Heart left ventricle (tissue), 16 donors: Measurements from ENCODE around the gene ANKRD44. TPM values are rescaled to one million over a fixed set of nuclear protein-coding genes. Genes with fewer than 3 reads are reported as not detected.

Source experiments
- ATAC-seq, 4 donors: fragments of 200-7000 bp; cut with Tn5 transposase; one replicate each; pipeline ENCODE4 v1.9.1; 2020 to 2022; ENCODE audit warnings: moderate library complexity in 4 of 4, mild to moderate bottlenecking in 3 of 4, moderate number of reproducible peaks in 1 of 4
- DNase-seq, 5 donors: peaks; one replicate each; pipeline ENCODE4 v3.0.0-alpha.2; 2020
- H3K27ac ChIP-seq, 12 donors: fragments of 200-600 bp; sonication (generic) in 4 of 12; one replicate each; pipeline versions ENCODE4 v1.5.0 to v1.8.0; 2016 to 2022; ENCODE audit warnings: mild to moderate bottlenecking in 2 of 12
- H3K27me3 ChIP-seq, 9 donors: fragments of 200-600 bp; sonication (generic) in 2 of 9; one replicate each; pipeline versions ENCODE4 v1.5.1 to v1.8.0; 2016 to 2022; ENCODE audit warnings: mild to moderate bottlenecking in 3 of 9
- H3K36me3 ChIP-seq, 9 donors: fragments of 200-600 bp; sonication (generic) in 2 of 9; one replicate each; pipeline versions ENCODE4 v1.5.0 to v1.8.0; 2018 to 2022; ENCODE audit warnings: mild to moderate bottlenecking in 2 of 9
- H3K4me1 ChIP-seq, 12 donors: fragments of 200-600 bp; sonication (generic) in 4 of 12; one replicate each; pipeline versions ENCODE4 v1.5.0 to v1.8.0; 2016 to 2022; ENCODE audit warnings: mild to moderate bottlenecking in 3 of 12
- H3K4me3 ChIP-seq, 12 donors: fragments of 200-600 bp; sonication (generic) in 4 of 12; one replicate each; pipeline versions ENCODE4 v1.5.0 to v1.8.0; 2017 to 2022; ENCODE audit warnings: mild to moderate bottlenecking in 9 of 12, moderate library complexity in 4 of 12
- H3K9me3 ChIP-seq, 12 donors: fragments of 200-600 bp; sonication (generic) in 4 of 12; one replicate each; pipeline versions ENCODE4 v1.5.0 to v1.8.0; 2016 to 2022; ENCODE audit warnings: mild to moderate bottlenecking in 1 of 12
- POLR2A ChIP-seq, 2 donors: fragments of 450-650 bp; IDR thresholded peaks; one replicate each; pipeline ENCODE4 v1.6.1; 2017; ENCODE audit warnings: antibody characterized with exemption in 2 of 2, mild to moderate bottlenecking in 2 of 2, moderate library complexity in 2 of 2
- WGBS, 4 donors: extraction: QIAGEN DNeasy Blood & Tissue Kit in 2 of 4; methylation state at CpG; one replicate each; pipeline versions ENCODE4 v1.1.5 to v1.1.7; 2013 to 2018; 5-methylcytosine and 5-hydroxymethylcytosine counted together
- intact Hi-C, 10 donors: fragments of 100-400 bp; cut with DNase I; formaldehyde crosslinking; loops; one replicate each; pipeline versions ENCODE4 v1.11.1 to v1.14.2; 2022
- polyA plus RNA-seq, 2 donors: library from polyadenylated mRNA; stranded (reverse); fragments of 200-250 nt; gene quantifications; one replicate each; pipeline ENCODE4 v1.2.3, GENCODE V29; 2013
- total RNA-seq, 9 donors: library from RNA; depleted of rRNA in 2 of 9; stranded (reverse); fragments of >200 nt in 2 of 9; fragmentation: NEBNext Ultra II Directional in 3 of 9; extraction: Animal tissue kit (Norgen Biotek cat#: 25700) in 3 of 9; gene quantifications; one replicate each; pipeline versions ENCODE4 v1.1.0 to v1.2.4, GENCODE V29; 2016 to 2023
- TF ChIP-seq, protein P1 (sequence below), 12 donors: fragments of 200-600 bp; sonication (generic) in 4 of 12; IDR thresholded peaks; one replicate each; pipeline versions ENCODE4 v1.5.0 to v1.8.0; 2018 to 2022; ENCODE audit warnings: antibody characterized with exemption in 12 of 12, mild to moderate bottlenecking in 5 of 12
- donor health status: ischemic (EF 13 %, LVEDD 7.1; RV severe dilation, severe dysfunction).
- donor health status: healthy with polysubstance abuse.
- donor health status: DM: no; HTN: yes; CAD: no.
- donor health status: DM: no; HTN: no; CAD: no.
- donor health status: ischemic (EF 25% LVEDD 6.9; RV normal size, moderate dysfunction).
- donor health status: ischemic (EF 25% LVEDD 5.7; RV mildly dilated, moderate dysfunction).
- donor health status: healthy.
- donor health status: DM: yes; HTN: yes; CAD: no.
- donor health status: ischemic (EF 35%, LVEDD 5.7; RV mildly dilated, moderate dysfunction).
- donor health status: nonischemic (EF 11% LVEDD 7.7; RV severe dilation, severe dysfunction).
- donor health status: DM: yes; HTN: yes; CAD: no.
- donor health status: PGD.
- donor health status: ischemic (EF 29% LVEDD 5.4; RV normal size, mild dysfunction).
- donor health status: nonischemic (EF 23%, LVEDD 6.1; RV moderate dilation, normal function).

Gene ANKRD44
- total and polyA plus RNA-seq, 11 donors = 2.4 to 30.6 (median 8.4) TPM

DNA sequence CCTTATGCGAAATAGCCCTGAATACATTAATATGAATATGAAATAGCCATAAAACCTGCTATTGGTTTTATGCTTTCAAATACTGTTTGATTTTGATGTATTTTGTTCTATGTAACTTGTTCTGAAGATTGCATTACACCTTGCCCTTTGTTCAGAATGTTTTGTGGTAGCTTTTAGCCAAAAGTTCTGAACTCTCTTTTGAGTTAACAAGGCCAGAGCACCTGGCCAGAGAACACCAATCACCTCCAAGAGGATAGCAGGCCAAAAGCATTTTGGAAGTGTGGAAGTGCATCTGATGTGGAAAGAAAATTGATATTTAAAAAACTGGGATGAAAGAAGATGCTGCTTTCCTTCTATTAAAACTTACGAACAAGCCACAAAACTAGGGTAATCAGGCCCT lies 297.5 kb downstream of the ANKRD44 start:
- Histone ChIP-seq H3K9me3 (no peaks in the 10 kb centered on the region), H3K27ac (no peak overlapping the region), H3K4me3 (no peak overlapping the region), H3K27me3 (no peaks in the 10 kb centered on the region), H3K4me1 (peaks cover 0 to 9% (median 0%) of the 10 kb centered on the region in 12 donors), H3K36me3 (peaks cover 0 to 48% (median 0%) of the 10 kb centered on the region in 9 donors)
- ATAC-seq = no peak
- no peak for DNase-seq
- TF ChIP-seq POLR2A (IDR thresholded peaks at IDR 0.05) = no peak
- TF ChIP-seq, protein P1, sequence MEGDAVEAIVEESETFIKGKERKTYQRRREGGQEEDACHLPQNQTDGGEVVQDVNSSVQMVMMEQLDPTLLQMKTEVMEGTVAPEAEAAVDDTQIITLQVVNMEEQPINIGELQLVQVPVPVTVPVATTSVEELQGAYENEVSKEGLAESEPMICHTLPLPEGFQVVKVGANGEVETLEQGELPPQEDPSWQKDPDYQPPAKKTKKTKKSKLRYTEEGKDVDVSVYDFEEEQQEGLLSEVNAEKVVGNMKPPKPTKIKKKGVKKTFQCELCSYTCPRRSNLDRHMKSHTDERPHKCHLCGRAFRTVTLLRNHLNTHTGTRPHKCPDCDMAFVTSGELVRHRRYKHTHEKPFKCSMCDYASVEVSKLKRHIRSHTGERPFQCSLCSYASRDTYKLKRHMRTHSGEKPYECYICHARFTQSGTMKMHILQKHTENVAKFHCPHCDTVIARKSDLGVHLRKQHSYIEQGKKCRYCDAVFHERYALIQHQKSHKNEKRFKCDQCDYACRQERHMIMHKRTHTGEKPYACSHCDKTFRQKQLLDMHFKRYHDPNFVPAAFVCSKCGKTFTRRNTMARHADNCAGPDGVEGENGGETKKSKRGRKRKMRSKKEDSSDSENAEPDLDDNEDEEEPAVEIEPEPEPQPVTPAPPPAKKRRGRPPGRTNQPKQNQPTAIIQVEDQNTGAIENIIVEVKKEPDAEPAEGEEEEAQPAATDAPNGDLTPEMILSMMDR (IDR thresholded peaks at IDR 0.05) = no peak
- 94 to 98% (median 96%) methylated on average over 2 of the region's 2 CpGs for WGBS, 4 donors
- intact Hi-C loops = loop anchor here in 9 of 10 donors (2.0 to 10.0 kb wide), 9 partner anchors 92 to 364 kb away; partner anchors contain the start of gene ANKRD44 (in 4 of the 9)

DNA sequence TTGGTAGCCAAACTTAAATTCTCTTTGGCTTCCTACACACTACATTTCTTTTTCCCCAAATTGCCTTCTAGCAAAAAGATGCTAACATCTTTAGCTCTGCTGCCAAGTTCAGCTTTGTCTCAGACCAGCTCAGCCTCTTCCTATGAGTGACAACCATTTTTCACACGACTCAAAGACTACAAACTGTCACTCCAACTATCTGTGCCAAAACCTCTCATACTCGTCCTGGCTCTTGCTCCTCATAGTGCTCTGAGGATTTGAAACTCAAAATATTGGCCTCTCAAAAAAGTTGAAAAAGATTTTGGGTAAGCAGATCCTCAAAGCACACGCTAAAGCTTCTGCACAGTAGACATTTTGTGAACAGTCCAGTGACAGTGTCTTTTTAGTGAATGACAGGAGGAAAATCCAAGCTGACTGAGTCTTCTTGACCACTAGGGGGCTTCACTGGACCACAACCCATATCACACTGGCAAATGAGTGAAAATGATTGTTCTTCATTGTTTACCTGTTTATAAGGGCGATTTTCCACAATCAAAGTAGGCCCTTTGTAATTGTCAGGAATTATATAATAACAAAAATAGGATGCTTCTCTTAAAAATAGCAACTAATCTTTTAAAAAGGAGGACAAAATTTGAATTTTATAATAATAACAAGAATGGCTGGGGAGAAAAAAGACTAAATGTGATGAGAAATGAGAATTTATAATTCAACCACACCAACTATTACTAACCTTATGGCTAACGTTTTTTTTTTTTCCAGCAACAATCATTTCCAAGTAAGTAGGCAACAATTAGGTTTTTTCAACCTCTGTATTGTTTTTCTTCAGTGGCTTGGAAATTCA lies 298.6 kb downstream of the ANKRD44 start:
- Histone ChIP-seq H3K27me3 (no peaks in the 10 kb centered on the region), H3K4me3 (no peak overlapping the region), H3K36me3 (peaks cover 0 to 59% (median 3%) of the 10 kb centered on the region in 9 donors), H3K9me3 (no peaks in the 10 kb centered on the region), H3K27ac (no peak overlapping the region), H3K4me1 (peaks cover 0 to 9% (median 0%) of the 10 kb centered on the region in 12 donors)
- WGBS, 4 donors = 20 to 25% (median 21%) methylated on average over 5 of the region's 5 CpGs
- ATAC-seq (peak in 3 of 4 donors; percentile 66 to 73 (median 72)), DNase-seq (peak in 1 of 5 donors; percentile 22)
- TF ChIP-seq, protein P1 (IDR thresholded peaks at IDR 0.05) = peak; percentile 64 to 91 (median 82)
- no peak for TF ChIP-seq POLR2A (IDR thresholded peaks at IDR 0.05)
- intact Hi-C loops = loop anchor here in 9 of 10 donors (1.0 to 10.0 kb wide), 12 partner anchors 93 to 365 kb away; partner anchors contain the start of gene ANKRD44 (in 5 of the 9)

DNA sequence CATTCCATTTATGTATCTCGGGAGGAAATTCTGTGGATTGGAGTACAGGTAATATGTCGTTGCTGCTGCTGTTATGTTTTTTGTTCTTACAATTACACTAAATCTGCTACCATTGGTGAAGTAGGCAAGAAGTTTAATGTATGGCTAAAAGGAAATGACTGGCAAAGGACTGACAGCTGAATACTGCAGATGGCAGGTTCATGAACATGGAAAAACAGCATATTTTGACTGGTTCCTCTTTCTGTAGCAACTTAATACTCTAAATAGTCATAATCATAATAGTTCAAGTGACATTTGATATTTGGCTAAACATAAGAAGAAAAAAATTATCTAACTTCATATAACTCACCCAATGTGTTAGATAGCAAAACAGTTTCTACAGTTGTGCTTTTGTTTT lies 299.6 kb downstream of the ANKRD44 start:
- no peak overlapping the region for H3K27ac ChIP-seq
- H3K4me1 ChIP-seq = peaks cover 0 to 9% (median 0%) of the 10 kb centered on the region in 12 donors
- no peaks in the 10 kb centered on the region for H3K27me3 ChIP-seq
- intact Hi-C loops = loop anchor here in 9 of 10 donors (2.0 to 10.0 kb wide), 10 partner anchors 94 to 366 kb away; partner anchors contain the start of gene ANKRD44 (in 4 of the 9)
- no peak for TF ChIP-seq POLR2A (IDR thresholded peaks at IDR 0.05)
- TF ChIP-seq, protein P1 (IDR thresholded peaks at IDR 0.05) = no peak
- 88 to 95% (median 93%) methylated on average over 2 of the region's 2 CpGs for WGBS, 4 donors
- H3K4me3 ChIP-seq = no peak overlapping the region
- DNase-seq (no peak), ATAC-seq (no peak)
- H3K9me3 ChIP-seq = no peaks in the 10 kb centered on the region
- H3K36me3 ChIP-seq = peaks cover 0 to 63% (median 3%) of the 10 kb centered on the region in 9 donors
